Activated CD8-positive, alpha-beta memory T cell treated with anti-CD3 and anti-CD28 coated beads for 36 hours (primary cell): ENCODE data around the gene EMC9. TPM values are rescaled to one million over a fixed set of nuclear protein-coding genes. Genes with fewer than 3 reads are reported as not detected.

Experiments used
- CTCF ChIA-PET: fragments of 350-600 bp; sonication (Branson Sonifier 250); formaldehyde crosslinking; loops from one replicate; lab custom pipeline; 2021; ENCODE audit warnings: antibody characterized with exemption; lab: Charles Lee
- POLR2A ChIA-PET: fragments of 350-600 bp; sonication (Branson Sonifier 250); formaldehyde crosslinking; loops from one replicate; lab custom pipeline; 2021; ENCODE audit warnings: antibody characterized with exemption; lab: Charles Lee
- total RNA-seq, 2 experiments: library from RNA; stranded (reverse); gene quantifications; one replicate each; pipeline ENCODE4 v1.2.3, GENCODE V29; 2021

Gene EMC9
- total RNA-seq, 2 experiments from 2014 or later = 38.5 to 38.9 TPM

DNA sequence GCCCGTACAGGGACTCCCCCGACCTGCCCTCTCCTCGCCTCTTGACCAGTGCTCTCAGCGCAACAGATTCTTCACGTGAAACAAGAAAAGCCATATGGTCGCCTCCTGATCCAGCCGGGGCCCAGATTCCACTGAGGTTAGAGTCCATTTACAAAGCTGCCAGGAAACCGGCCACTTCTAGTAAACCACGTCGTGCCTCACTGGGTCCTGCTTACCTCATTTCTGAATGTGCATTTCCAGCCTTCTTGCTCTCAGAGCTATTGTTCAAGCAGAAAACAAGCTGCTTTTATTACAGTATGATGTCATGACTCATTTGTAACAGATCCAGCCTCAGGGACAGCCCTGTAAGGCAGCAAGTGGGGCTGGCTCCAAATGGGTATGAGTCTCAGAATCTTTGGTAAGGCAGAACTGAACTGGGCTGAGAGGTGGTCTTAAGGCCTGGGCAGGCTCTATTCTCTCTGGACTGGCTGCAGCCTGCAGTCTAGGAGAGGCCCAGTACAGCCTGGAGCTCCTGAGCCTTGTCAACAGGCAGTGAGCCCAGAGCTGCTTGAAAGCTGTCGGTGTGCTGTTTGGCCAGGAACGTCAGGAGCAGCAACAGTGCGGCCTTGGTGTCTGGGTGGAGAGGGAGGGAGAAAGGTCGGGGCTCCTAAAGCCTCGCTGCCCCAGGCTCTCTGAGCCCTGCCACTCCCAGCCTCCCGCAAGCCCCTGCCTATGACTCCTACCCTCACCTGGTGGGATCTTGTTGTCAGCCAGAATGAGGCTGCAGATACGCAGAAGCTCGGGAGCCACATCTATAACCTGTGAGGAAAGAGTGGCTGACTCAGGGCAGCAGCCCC lies 38.8 kb upstream of the EMC9 start:
- ChIA-PET POLR2A (interaction anchor here (0.5 to 1.7 kb wide), 5 partner anchors 8 to 45 kb away, joined by 3 to 5 read pairs (median 4); partner anchors contain the start of genes IPO4 and IRF9), CTCF (interaction anchor here (1.2 to 1.6 kb wide), 3 partner anchors 15 to 20 kb away, joined by 3 to 5 read pairs (median 5); partner anchors contain the start of gene IRF9)

DNA sequence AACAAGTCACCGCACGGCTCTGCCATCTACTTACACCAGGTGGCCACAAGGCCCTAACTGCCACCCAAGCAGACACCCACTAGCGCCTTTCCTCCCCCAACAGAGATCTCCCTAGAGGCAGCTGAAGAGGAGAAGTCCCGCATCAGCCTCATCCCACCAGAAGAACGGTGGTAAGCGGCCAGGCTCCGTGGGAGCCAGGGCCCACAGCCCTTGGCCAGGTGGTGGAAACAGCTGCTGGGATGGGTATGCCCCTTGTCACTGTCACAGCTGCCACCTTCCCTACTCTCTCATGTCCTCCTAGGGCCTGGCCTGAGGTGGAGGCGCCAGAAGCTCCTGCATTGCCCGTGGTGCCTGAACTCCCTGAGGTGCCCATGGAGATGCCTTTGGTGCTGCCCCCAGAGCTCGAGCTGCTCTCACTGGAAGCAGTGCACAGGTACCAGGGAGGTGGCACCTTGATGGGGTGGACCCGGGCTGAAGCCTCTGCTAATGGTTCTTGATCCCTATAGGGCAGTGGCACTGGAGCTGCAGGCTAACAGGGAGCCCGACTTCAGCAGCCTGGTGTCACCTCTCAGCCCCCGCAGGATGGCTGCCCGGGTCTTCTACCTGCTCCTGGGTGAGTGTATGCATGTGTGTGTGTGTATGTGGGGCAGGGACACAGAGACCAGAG lies 38.0 kb upstream of the EMC9 start:
- POLR2A ChIA-PET = interaction anchor here (0.7 to 1.7 kb wide), 4 partner anchors 9 to 19 kb away, joined by 3 to 5 read pairs (median 4); partner anchors contain the start of genes IPO4 and IRF9
- CTCF ChIA-PET = interaction anchor here (1.2 to 1.6 kb wide), 2 partner anchors 14 to 18 kb away, joined by 3 to 5 read pairs; partner anchors contain the start of gene IRF9

DNA sequence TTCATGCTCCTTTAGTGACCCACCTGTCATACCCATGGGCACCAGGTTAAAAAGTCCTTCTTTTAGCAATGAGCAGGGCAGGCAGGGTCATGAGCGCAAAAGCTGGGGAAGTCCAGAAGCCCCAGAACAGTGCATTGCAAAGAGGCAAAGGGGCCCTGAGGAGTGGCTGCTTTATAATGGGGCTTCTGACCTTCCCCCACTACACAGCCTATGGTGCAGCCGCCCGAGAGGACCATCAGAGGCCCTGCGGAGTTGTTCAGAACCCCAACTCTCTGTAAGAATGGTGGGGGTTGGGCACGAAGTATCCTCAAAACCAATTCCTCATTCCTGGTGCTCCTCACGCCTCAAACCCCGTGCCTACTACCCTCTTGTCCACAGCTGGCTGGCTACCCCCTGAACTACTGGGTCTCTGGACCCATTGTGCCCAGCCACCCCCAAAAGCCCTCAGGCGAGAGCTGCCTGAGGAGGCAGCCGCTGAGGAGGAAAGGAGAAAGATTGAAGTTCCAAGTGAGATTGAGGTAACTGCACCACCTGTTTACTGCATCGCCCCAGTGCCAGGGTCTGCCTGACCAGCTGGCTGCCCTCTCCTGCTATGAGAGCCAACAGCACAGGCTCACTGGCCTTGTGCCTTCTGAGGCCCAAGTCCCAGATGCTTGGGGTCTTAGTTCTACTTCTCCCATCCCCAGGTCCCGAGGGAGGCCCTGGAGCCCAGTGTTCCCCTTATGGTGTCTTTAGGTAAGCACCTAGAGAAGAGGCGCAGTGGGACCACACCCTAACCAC lies 37.2 kb upstream of the EMC9 start:
- CTCF ChIA-PET = interaction anchor here (1.6 kb wide), 1 partner anchor 17 kb away, joined by 5 read pairs; the partner anchor contains the start of gene IRF9
- POLR2A ChIA-PET = no interaction called here

DNA sequence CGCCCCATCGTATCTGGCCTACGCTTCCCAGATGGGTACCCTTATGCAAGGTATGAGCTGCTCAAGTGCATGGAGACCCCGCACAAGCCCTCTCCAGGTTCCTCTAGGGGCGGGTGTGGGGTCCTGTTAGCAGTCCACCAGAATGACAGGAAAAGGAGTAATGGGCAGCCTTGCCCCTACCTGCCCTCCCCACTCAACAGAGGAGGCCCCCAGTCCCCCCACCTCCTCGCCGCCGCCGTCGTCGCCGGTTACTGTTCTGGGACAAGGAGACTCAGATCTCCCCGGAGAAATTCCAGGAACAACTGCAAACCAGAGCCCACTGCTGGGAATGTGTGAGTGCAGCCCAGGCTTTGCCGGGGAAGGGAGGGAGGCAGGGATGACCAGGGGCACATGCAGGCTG lies 36.5 kb upstream of the EMC9 start:
- POLR2A ChIA-PET = no interaction called here
- CTCF ChIA-PET = no interaction called here

DNA sequence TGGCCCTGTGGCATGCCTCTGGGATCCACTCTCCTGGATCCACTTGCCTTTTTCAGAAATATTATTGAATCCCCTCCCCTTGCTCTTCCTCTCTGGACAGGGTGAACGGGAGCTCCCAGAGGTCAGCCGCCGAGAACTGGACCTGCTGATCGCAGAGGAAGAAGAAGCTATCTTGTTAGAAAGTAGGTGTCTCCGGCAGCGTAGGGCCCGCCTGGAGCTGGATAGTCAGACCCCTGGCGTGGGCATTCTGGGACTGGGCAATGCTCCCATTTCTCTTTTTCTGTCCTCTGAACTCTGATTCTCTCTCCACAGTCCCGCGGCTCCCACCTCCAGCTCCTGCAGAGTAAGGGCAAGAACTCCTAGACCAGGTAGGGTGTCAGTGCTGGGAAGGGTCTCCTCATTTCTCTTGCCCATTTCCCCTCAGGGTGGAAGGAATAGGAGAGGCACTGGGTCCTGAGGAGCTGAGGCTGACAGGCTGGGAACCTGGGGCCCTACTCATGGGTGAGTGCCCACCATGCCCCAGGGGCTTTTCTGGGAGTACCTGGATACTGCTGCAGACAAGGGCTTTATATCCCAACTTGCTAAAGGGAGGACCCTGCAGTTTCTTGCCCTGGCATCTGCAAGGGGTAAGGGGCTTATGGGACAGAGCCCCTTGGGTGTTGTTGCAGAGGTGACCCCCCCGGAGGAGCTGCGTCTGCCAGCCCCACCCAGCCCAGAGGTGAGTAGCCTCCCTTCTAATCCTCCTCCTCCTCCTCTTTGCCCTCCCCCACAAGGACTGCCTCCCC lies 35.8 kb upstream of the EMC9 start:
- CTCF ChIA-PET = interaction anchor here (1.2 kb wide), 1 partner anchor 16 kb away, joined by 3 read pairs; the partner anchor contains the start of gene IRF9
- POLR2A ChIA-PET = no interaction called here

DNA sequence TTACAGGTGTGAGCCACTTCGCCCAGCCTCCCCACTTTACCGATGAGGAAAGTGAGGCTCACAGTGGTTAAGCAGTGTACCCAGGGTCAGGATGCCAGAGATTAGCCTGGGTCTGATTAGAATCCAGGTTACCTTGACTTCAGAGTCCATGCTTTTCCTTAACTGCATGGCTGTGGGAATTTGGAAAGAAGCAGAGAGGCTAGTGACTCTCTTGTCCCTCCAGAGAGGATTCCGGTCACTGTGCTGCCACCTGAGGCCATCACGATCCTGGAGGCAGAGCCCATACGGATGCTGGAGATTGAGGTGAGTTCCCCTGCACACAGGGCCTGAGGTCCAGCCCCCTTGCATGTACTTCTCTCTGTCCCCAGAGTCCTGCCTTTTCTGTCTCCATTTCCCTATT lies 35.2 kb upstream of the EMC9 start:
- ChIA-PET POLR2A (interaction anchor here (0.7 kb wide), 1 partner anchor 1145 kb away, joined by 4 read pairs; no protein-coding TSS in a partner anchor), CTCF (interaction anchor here (0.7 to 1.2 kb wide), 2 partner anchors 15 to 20 kb away, joined by 3 read pairs; partner anchors contain the start of gene IRF9)

DNA sequence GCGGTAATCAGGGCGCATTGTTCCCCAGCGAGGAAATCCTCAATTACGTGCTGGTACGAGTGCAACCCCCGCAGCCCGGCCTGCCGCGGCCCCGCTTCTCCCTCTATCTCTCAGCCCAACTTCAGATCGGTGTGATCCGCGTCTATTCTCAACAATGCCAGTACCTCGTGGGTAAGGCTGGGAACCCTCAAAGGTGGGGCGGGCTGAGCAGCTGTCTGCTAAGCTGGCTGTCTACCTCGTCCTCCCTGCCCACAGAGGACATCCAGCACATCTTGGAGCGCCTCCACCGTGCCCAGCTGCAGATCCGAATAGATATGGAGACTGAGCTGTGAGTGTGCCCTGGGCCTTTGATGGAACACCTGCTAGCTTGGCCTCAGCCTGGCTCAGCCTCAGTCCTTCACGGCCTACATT lies 31.5 kb upstream of the EMC9 start:
- POLR2A ChIA-PET = interaction anchor here (0.5 to 2.4 kb wide), 3 partner anchors 12 to 40 kb away, joined by 4 to 9 read pairs (median 5); partner anchors contain the start of genes CHMP4A and IRF9
- CTCF ChIA-PET = interaction anchor here (0.8 to 1.6 kb wide), 4 partner anchors 12 to 219 kb away, joined by 3 to 7 read pairs (median 3); partner anchors contain the start of genes DHRS4, IRF9 and MDP1

DNA sequence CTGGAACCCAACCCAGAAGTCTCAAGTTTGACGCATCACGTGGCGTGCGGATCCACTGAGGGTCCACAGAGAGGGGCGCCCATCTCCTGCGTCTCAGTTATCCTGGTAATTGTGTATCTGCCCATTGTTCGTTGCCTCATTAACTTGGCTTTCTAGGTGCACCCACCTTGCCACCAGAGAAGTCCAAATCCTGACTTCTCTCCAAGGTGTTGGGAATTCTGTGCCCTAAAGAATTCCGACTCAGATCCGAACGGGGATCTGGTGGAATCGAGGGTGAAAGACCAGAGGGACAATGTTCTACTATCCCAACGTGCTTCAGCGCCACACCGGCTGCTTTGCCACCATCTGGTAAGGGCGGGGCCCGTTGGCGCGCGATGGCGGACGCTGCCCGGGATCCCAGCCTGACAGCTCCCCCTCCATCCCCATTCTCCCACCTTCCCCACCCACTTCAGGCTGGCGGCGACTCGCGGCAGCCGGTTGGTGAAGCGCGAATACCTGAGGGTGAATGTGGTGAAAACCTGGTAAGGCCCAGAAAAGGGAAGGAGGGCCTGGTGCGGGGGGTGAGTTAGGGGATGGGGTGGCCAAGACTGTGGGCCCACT lies 31.0 kb upstream of the EMC9 start:
- CTCF ChIA-PET = interaction anchor here (1.3 to 1.9 kb wide), 4 partner anchors 11 to 63 kb away, joined by 3 to 9 read pairs (median 6); partner anchors contain the start of genes IRF9 and MDP1
- POLR2A ChIA-PET = interaction anchor here (1.3 to 2.4 kb wide), 2 partner anchors 11 to 41 kb away, joined by 5 to 9 read pairs; partner anchors contain the start of genes CHMP4A and IRF9

DNA sequence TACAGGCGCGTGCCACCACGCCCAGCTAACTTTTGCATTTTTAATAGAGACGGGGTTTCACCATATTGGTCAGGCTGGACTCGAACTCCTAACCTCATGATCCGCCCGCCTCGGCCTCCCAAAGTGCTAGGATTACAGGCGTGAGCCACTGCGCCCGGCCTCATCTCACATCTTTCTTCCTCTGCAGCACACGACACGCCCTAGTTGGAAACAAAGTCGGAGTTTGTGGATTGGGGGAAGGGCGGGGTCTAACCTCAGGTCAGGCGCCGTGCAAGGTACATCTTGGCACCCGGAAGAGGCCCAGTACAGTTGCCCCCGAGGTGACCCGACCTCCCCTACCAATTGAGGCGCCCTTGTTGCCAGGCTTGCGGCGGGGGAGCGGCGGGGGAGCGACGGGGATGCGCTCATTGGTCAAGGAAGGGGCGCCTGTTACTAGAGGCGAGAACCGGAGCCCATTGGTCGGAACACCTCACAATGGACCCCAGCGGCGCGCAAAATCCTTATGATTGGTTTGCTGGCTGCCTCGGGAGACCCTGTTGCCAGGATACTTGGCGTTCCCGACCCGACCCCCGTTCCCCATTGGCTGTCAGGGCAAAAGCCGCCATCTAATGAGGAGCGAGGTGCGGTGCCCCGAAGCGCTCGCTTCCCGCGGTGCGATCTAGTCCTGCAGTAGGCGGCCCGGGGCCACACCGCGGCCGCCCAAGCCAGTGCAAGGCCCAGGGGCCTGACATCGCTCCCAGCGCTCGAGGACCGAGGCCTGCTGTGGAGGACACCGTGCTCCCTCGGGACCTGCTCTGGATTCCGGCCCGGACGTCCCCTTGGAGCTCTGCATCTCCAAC lies 30.2 kb upstream of the EMC9 start, which contains the start of gene REC8:
REC8 (plus strand) TSS at position 659 of the 839 bp plus-strand sequence. CDS start 473 bp downstream, outside the sequence.
- CTCF ChIA-PET = interaction anchor here (1.9 kb wide), 2 partner anchors 11 to 63 kb away, joined by 4 to 9 read pairs; partner anchors contain the start of gene IRF9
- POLR2A ChIA-PET = interaction anchor here (1.6 to 2.4 kb wide), 2 partner anchors 10 to 11 kb away, joined by 7 to 9 read pairs; partner anchors contain the start of gene IRF9

DNA sequence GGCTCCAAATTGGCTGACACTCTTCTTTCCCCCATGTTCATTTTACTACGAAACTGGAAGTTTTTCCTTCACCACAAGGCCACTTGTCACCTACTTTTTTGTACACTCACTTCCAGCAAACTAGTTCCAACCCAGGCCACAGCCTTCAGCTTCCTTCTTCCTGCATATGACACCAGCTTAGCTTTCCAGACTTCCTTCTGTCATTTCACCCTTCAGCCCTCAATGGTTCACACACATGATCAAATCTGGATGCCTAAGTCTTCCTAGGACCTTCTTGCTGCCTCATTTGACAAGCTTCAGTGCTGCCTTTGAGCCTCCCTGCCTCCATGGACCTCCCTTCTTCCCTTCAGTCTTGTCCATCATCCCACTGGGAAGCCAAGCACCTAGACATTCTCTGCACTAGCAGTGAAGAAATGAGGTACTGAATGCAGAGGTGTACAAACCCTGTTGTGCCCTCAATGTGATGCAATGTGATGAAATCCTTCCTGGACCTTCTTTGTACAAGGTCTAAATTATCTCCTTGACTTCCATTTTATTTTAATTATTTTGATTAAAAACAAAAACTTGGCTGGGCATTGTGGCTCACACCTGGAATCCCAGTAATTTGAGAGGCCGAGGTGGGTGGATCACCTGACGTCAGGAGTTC lies 26.2 kb upstream of the EMC9 start:
- POLR2A ChIA-PET = no interaction called here
- CTCF ChIA-PET = no interaction called here

DNA sequence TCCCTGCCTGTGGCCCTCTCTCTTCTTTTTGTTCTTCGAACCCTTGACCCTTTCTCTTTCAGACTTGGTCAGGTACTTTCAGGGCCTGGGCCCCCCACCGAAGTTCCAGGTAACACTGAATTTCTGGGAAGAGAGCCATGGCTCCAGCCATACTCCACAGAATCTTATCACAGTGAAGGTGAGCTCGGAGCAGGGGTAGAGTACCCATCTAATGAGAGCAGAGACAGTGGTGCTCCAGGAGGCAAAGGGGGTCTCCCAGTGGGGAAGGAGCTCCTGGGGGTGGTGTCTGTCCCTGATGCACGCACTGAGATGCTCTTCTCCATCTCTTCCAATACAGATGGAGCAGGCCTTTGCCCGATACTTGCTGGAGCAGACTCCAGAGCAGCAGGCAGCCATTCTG lies 24.4 kb upstream of the EMC9 start:
- CTCF ChIA-PET = interaction anchor here (1.1 to 1.6 kb wide), 2 partner anchors 14 to 76 kb away, joined by 3 read pairs; no protein-coding TSS in a partner anchor
- POLR2A ChIA-PET = interaction anchor here (1.0 kb wide), 1 partner anchor 14 kb away, joined by 3 read pairs; no protein-coding TSS in a partner anchor

DNA sequence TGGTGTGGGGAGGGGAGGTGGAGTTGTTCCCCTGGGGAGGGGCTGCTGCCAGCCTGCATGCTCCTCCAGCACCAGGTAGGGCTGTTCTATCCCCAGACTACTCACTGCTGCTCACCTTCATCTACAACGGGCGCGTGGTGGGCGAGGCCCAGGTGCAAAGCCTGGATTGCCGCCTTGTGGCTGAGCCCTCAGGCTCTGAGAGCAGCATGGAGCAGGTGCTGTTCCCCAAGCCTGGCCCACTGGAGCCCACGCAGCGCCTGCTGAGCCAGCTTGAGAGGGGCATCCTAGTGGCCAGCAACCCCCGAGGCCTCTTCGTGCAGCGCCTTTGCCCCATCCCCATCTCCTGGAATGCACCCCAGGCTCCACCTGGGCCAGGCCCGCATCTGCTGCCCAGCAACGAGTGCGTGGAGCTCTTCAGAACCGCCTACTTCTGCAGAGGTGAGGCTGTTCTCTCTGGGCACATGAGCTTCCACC lies 23.2 kb upstream of the EMC9 start:
- POLR2A ChIA-PET = interaction anchor here (1.7 kb wide), 1 partner anchor 16 kb away, joined by 5 read pairs; no protein-coding TSS in a partner anchor
- CTCF ChIA-PET = interaction anchor here (1.1 to 1.6 kb wide), 3 partner anchors 11 to 74 kb away, joined by 3 read pairs; no protein-coding TSS in a partner anchor

DNA sequence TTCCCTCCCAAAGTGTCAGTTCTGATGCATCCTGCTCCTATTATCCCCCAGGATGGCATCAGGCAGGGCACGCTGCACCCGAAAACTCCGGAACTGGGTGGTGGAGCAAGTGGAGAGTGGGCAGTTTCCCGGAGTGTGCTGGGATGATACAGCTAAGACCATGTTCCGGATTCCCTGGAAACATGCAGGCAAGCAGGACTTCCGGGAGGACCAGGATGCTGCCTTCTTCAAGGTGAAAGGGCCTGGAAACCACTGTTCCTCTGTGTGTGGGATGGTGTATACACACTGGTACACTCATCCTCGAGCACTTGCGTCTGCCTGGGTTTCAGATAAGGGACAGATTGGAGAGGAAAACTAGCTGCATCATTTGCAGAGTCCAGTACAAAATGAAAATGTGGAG lies 20.7 kb upstream of the EMC9 start:
- ChIA-PET POLR2A (interaction anchor here (0.6 to 3.4 kb wide), 6 partner anchors 11 to 52 kb away, joined by 3 to 19 read pairs (median 9); partner anchors contain the start of genes CHMP4A, IPO4, PSME1 and REC8), CTCF (interaction anchor here (0.7 to 3.5 kb wide), 14 partner anchors 11 to 136 kb away, joined by 3 to 34 read pairs (median 6); partner anchors contain the start of genes EMC9, PCK2, PSME1 and RNF31)
